ENCODE data around the gene ADCY2.

The ADCY2 gene

GRCh38 chr5:7802855-7803254 lies 406.9 kb downstream of the ADCY2 start:
- DNase-seq, result no peak

- no peak for DNase-seq
Measured at GRCh38 chr5:7803937-7804336, 408.0 kb downstream of the ADCY2 start.

- DNase-seq, result no peak
Measured at GRCh38 chr5:7805379-7805778, 409.4 kb downstream of the ADCY2 start.

GRCh38 chr5:7808998-7809397 lies 413.1 kb downstream of the ADCY2 start:
- no peak for DNase-seq

- no peak for DNase-seq
Measured at GRCh38 chr5:7811715-7812114, 415.8 kb downstream of the ADCY2 start.

- no peak for DNase-seq
Measured at GRCh38 chr5:7813007-7813406, 417.1 kb downstream of the ADCY2 start.

DNA sequence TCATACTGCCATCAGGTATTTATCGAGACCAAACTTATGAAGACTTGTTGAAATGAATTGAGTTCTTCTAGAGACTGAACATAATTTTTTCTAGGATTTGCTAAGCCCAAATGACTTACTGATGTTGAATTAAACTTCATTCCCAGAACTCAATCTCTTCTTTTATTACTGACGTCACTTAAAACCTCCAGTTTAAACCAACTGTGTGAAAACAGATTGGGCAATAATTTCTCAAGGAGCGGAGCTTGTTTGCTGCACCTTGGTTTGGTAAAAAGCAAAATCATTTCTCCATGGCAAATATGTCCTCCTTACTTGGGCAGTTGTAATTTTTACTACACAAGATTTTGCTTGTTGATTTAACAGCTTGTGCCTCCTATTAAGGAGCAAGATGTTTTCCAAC lies 417.6 kb downstream of the ADCY2 start:
- DNase-seq, result no peak

- DNase-seq, result no peak
Measured at GRCh38 chr5:7814816-7815215, 418.9 kb downstream of the ADCY2 start.

DNA sequence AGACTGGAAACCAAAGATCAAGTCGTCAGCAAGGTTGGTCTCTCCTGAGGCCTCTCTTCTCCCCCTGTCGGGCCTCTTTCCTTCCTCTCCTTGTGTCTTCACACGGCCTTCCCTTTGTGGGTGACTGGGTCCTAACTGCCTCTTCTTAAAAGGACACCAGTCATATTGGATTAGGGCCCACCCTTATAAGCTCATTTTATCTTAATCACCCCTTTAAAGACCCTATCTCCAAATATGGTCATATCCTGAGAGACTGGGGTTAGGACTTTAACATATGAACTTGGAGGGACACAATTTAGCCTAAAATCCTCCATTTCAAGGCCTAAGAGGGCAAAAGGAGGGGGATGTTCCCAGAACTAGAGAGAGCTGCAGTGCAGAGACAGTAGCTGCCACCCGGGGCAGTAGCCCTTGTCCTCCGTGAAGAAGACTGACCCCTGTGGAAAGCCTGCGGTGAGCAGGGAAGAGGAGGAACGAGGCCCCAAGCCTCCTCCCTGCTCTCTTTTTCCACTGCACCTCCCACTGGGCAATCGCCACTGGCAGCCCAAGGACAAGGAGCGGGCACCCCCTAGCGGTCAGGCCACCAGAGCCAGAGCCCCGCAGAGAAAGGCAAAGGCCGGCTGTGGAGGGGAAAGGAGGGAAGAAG lies 420.1 kb downstream of the ADCY2 start:
- DNase-seq, result peak; percentile 80

GRCh38 chr5:7816535-7816901 lies 420.6 kb downstream of the ADCY2 start:
- DNase-seq, result no peak

DNA sequence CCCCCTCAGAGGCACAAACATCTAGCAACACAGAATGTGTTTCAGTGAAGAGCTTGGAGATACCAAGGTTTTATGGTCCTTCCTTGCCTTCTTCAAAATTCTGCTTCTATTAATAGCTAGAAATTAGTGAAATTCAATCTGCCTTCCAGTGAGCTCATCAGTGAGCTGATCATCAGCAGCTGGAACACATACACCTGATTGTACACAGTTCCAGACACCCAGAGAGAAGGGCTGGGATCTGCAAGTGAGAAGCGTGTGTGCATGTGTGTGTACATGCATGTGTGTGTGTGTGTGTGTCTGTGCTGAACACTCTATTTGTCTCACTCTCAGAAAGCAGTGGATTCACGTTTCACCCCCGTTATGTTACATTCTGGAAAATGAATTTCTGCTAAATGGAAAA lies 426.5 kb downstream of the ADCY2 start:
- no peak for DNase-seq

GRCh38 chr5:7823594-7823993 lies 427.7 kb downstream of the ADCY2 start:
- DNase-seq, result no peak

GRCh38 chr5:7824995-7825394 lies 429.1 kb downstream of the ADCY2 start:
- no peak for DNase-seq

- no peak for DNase-seq
Measured at GRCh38 chr5:7825630-7826029, 429.7 kb downstream of the ADCY2 start.

- no peak for DNase-seq
Measured at GRCh38 chr5:7827610-7828009, 431.7 kb downstream of the ADCY2 start.

DNA sequence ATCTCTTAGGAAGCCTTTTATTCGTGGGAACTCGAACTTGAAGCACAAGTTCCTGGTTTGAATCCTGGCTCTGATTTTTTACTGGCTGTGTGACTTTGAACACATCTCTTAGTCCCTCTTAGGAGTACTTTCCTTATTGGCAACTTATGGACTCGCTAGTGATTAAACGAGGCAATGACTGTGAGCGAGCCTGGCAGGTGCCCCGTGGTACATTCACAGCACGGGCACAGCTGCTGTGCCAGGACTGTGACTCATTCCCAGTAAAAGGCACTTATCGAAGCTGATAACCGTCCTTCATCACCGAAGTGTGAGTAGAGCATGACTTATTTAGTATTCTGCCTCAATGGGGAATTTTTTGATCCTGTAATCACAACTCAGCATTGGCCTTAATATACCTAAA lies 432.3 kb downstream of the ADCY2 start:
- no peak for DNase-seq

- DNase-seq, result no peak
Measured at GRCh38 chr5:7834982-7835381, 439.0 kb downstream of the ADCY2 start.

GRCh38 chr5:7837403-7837802 lies 441.5 kb downstream of the ADCY2 start:
- DNase-seq, result no peak

DNA sequence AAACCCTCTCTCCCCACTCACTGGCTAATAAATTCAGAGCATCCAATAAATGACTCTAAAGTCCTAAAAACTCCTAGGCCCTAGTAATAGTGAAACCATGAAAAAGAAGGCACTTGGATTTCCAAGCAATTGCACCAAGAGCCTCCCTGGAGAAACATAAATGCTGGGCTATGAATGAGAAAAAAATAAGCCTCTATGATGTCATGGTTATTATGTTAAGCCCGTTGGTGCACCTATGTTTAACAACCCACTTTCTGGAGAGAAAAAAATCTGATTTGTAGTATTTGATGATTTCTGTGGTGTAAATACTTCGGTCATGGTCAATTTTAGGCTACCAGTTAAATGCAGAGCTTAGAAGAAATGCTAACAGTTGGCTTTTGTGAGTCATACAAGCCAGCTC lies 446.6 kb downstream of the ADCY2 start:
- no peak for DNase-seq

- no peak for DNase-seq
Measured at GRCh38 chr5:7844901-7845300, 449.0 kb downstream of the ADCY2 start.

GRCh38 chr5:7845557-7845956 lies 449.6 kb downstream of the ADCY2 start:
- no peak for DNase-seq

DNA sequence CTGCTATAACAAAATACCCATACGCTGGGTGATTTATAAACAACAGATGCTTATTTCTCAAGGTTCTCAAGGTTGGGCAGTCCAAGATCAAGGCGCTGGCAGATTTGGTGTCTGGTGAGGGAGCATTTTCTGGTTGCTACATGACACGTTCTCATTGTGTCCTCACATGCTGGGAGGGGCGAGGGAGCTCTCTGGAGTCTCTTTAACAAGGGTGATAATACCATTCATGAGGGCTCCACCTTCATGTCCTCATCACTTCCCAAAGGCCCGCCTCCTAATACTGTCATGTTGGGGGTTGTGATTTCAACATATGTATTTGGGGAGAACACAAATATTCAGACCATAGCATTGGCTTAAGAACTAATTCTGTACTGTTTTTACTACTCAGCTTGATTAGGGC lies 450.4 kb downstream of the ADCY2 start:
- DNase-seq, result no peak

GRCh38 chr5:7848296-7848695 lies 452.4 kb downstream of the ADCY2 start:
- DNase-seq, result no peak

DNA sequence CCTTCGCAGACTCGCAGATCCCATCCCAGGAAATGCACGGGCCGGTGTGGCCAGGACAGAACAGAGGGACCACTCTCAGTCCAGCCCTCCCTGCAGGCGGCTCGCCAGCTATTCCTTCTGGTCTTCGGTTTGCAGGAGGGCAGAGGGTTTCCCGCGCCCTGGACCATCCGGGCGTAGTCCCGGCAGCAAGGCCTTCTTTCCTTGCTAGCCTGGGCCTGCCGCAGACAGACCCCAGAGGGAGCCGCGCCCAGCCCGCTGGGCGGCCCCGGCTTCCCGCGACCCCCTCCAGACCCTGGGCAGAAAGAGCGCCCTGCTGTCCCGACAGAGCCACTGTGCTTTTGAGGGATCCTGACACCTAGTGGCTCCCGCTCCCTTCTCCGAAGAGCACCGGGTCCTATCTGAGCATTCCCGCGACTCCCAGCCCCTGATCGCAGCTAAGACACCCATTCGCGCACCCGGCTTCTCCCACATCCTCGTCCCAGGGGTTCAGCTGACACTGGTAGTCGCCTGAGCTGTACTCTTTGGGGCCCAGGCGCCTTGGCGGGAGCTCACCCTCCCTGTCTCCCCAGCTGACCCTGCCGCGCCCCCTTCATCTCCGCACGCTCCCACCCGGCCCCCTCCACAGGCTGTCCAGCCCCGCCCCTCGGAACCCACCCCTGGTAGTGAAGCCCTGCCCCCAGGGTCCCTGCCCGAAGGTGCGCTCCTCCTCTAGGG lies 453.9 kb downstream of the ADCY2 start:
- DNase-seq, result no peak

All from midbrain (tissue), 1 donor.